Endothelial cell of umbilical vein (primary cell): ENCODE measurements around the gene PDE6C. TPM values are rescaled to one million over a fixed set of nuclear protein-coding genes. Genes with fewer than 3 reads are reported as not detected.

Source experiments
- BruUV-seq: library from RNA; stranded (reverse); fragments of 400-500 nt; replicated peaks from 2 replicates; lab custom pipeline; 2021; lab: Mats Ljungman, UMichigan
- CTCF ChIA-PET: fragments of 300-600, 350-600 bp; sonication (Branson Sonifier 250); formaldehyde crosslinking; loops from one replicate; lab custom pipeline; 2021; ENCODE audit warnings: antibody characterized with exemption, inconsistent platforms; lab: Charles Lee
- POLR2A ChIA-PET: fragments of 300-600, 350-600 bp; sonication (Branson Sonifier 250); formaldehyde crosslinking; loops from one replicate; lab custom pipeline; 2021; ENCODE audit warnings: antibody characterized with exemption, inconsistent platforms; lab: Charles Lee
- DNase-seq: peaks from one replicate; pipeline ENCODE4 v3.0.0-alpha.2; 2011; ENCODE audit warnings: low read depth, low spot score
- FAIRE-seq: peaks from 2 replicates; lab custom pipeline; 2011; peaks lifted over from hg19 to GRCh38; lab: Jason Lieb, UNC
- H2AFZ ChIP-seq: 2 replicates; pipeline ENCODE4 v1.6.0; 2012; ENCODE audit warnings: low read depth, low read length, control low read depth, inconsistent platforms
- H3K27ac ChIP-seq: 2 replicates; pipeline ENCODE4 v1.5.1; 2011; ENCODE audit warnings: low read depth, mild to moderate bottlenecking, control low read depth, low read length, moderate library complexity; ENCODE audit not compliant: insufficient read depth
- H3K27me3 ChIP-seq, 2 experiments: 2 replicates each; pipeline versions ENCODE4 v1.6.0 to v1.6.1; 2011; ENCODE audit warnings: low read length in 2 of 2, mixed read lengths in 1 of 2; ENCODE audit not compliant: control insufficient read depth in 2 of 2, insufficient read depth in 2 of 2
- H3K36me3 ChIP-seq, 2 experiments: 2 replicates in 1 of 2; 3 replicates in 1 of 2; pipeline ENCODE4 v1.5.1; 2011; ENCODE audit warnings: low read length in 2 of 2, mild to moderate bottlenecking in 1 of 2, moderate library complexity in 1 of 2; ENCODE audit not compliant: control insufficient read depth in 2 of 2, insufficient read depth in 2 of 2; ENCODE audit errors: extremely low read depth in 1 of 2
- H3K4me1 ChIP-seq: 3 replicates; pipeline ENCODE4 v1.5.1; 2011; ENCODE audit warnings: mild to moderate bottlenecking, low read length; ENCODE audit not compliant: control insufficient read depth, insufficient read depth; ENCODE audit errors: extremely low read depth
- H3K4me2 ChIP-seq: 2 replicates; pipeline ENCODE4 v1.6.1; 2011; ENCODE audit warnings: low read length, control low read depth, mixed read lengths; ENCODE audit not compliant: insufficient read depth
- H3K4me3 ChIP-seq, 3 experiments: fragments of 200-600 bp in 1 of 3; sonication (generic), shearing (Covaris generic) in 1 of 3; replicated peaks in 1 of 3; 2 replicates each; pipeline ENCODE4 v1.5.1; 2011 to 2016; ENCODE audit warnings: control low read depth in 3 of 3, low read length in 3 of 3, mild to moderate bottlenecking in 2 of 3, inconsistent platforms in 1 of 3, low read depth in 1 of 3, moderate library complexity in 1 of 3; ENCODE audit not compliant: insufficient read depth in 1 of 3
- H3K79me2 ChIP-seq: 2 replicates; pipeline ENCODE4 v1.6.0; 2012; ENCODE audit warnings: low read length, inconsistent platforms; ENCODE audit not compliant: control insufficient read depth, insufficient read depth
- H3K9ac ChIP-seq: replicated peaks from 2 replicates; pipeline ENCODE3; 2011; ENCODE audit warnings: low read length, control low read depth; ENCODE audit not compliant: insufficient read depth; ENCODE audit errors: extremely low read depth
- H3K9me1 ChIP-seq: replicated peaks from 3 replicates; pipeline ENCODE4 v1.6.0; 2011; ENCODE audit warnings: mild to moderate bottlenecking, low read length; ENCODE audit not compliant: control insufficient read depth, insufficient read depth; ENCODE audit errors: extremely low read depth
- H3K9me3 ChIP-seq: replicated peaks from 2 replicates; pipeline ENCODE4 v1.5.1; 2012; ENCODE audit warnings: low read length, inconsistent platforms; ENCODE audit not compliant: control insufficient read depth, insufficient read depth
- H4K20me1 ChIP-seq: replicated peaks from 2 replicates; pipeline ENCODE3; 2011; ENCODE audit warnings: mild to moderate bottlenecking, low read length; ENCODE audit not compliant: control insufficient read depth, insufficient read depth; ENCODE audit errors: extremely low read depth
- EZH2 ChIP-seq: IDR thresholded peaks from 2 replicates; pipeline ENCODE4 v1.6.1; 2012; ENCODE audit warnings: borderline replicate concordance, low read depth, mild to moderate bottlenecking, moderate library complexity, low read length, inconsistent platforms; ENCODE audit not compliant: severe bottlenecking
- FOS ChIP-seq: IDR thresholded peaks from 2 replicates; pipeline ENCODE4 v1.6.1; 2011; ENCODE audit warnings: mild to moderate bottlenecking, low read length, moderate library complexity, borderline replicate concordance; ENCODE audit not compliant: insufficient read depth
- GATA2 ChIP-seq: IDR thresholded peaks from 2 replicates; pipeline ENCODE4 v1.7.0; 2011; ENCODE audit warnings: low read depth, mild to moderate bottlenecking, moderate library complexity, mixed read lengths, low read length; ENCODE audit not compliant: insufficient read length, insufficient read depth
- JUN ChIP-seq: IDR thresholded peaks from 2 replicates; pipeline ENCODE4 v1.6.1; 2011; ENCODE audit warnings: borderline replicate concordance, low read depth; ENCODE audit not compliant: insufficient read length, insufficient read depth
- MYC ChIP-seq: IDR thresholded peaks from one replicate; pipeline ENCODE4 v1.6.1; 2011; ENCODE audit warnings: mild to moderate bottlenecking, low read depth, low read length
- POLR2A ChIP-seq: IDR thresholded peaks from 2 replicates; pipeline ENCODE4 v1.6.1; 2012; ENCODE audit warnings: low read depth, mild to moderate bottlenecking, control low read depth, low read length
- POLR2AphosphoS5 ChIP-seq: IDR thresholded peaks from 2 replicates; pipeline ENCODE4 v1.6.1; 2012; ENCODE audit warnings: low read depth, mild to moderate bottlenecking, control low read depth, low read length, moderate library complexity; ENCODE audit not compliant: insufficient read depth
- dilution Hi-C: fragments of 300-500 bp; cut with MboI; formaldehyde crosslinking; loops from one replicate; pipeline ENCODE4 v1.15.0; 2019; ENCODE audit warnings: low sequenced_read_pairs; ENCODE audit not compliant: extremely low pct_ligation_motif_present
- intact Hi-C: fragments of 100-400 bp; cut with micrococcal nuclease; formaldehyde crosslinking; loops from one replicate; pipeline ENCODE4 v1.10.0; 2022
- polyA plus RNA-seq, 4 experiments: library from polyadenylated mRNA; depleted of rRNA in 3 of 4; stranded (reverse) in 3 of 4; unstranded in 1 of 4; fragments of >200 nt; gene quantifications; 2 replicates each; pipeline versions ENCODE4 v1.2.1 to v1.2.3, GENCODE V29; 2011 to 2012; ENCODE audit warnings: missing spikeins in 1 of 4
- total RNA-seq: library from RNA; stranded (reverse); gene quantifications from 2 replicates; pipeline ENCODE4 v1.2.3, GENCODE V29; 2021
- TF ChIP-seq, protein P1 (sequence below): IDR thresholded peaks from 2 replicates; pipeline ENCODE4 v1.6.1; 2011; ENCODE audit not compliant: insufficient read depth, insufficient read length
- TF ChIP-seq, protein P2 (sequence below), 2 donors: IDR thresholded peaks; 1 replicate in 1 of 2; 2 replicates in 1 of 2; pipeline ENCODE4 v1.5.1; 2011; ENCODE audit warnings: low read length in 2 of 2, mild to moderate bottlenecking in 2 of 2, moderate library complexity in 2 of 2, control low read depth in 1 of 2, inconsistent platforms in 1 of 2, low read depth in 1 of 2; ENCODE audit not compliant: insufficient read depth in 1 of 2; ENCODE audit errors: extremely low read depth in 1 of 2

PDE6C gene
- total and polyA plus RNA-seq, 2 donors (not counting 3 experiments of a cell fraction or from before 2014, with no cell fraction given): not detected

- peaks cover 3% of the 10 kb centered on the region for H3K4me1 ChIP-seq
- DNase-seq: no peak
- H3K27ac ChIP-seq: no peak overlapping the region
- intact Hi-C loops (no loop called here), dilution Hi-C loops (no loop called here)
- no peak overlapping the region for H3K4me3 ChIP-seq
- no peak for FAIRE-seq
- H4K20me1 ChIP-seq: no peaks in the 10 kb centered on the region
- H3K9ac ChIP-seq: no peak overlapping the region
- no peaks in the 10 kb centered on the region for H3K9me3 ChIP-seq
- H3K27me3 ChIP-seq: peaks cover 2% of the 10 kb centered on the region in 2 experiments
- no peak overlapping the region for H3K4me2 ChIP-seq
- H3K9me1 ChIP-seq: no peaks in the 10 kb centered on the region
- ChIA-PET CTCF (no interaction called here), POLR2A (no interaction called here)
- no peaks in the 10 kb centered on the region for H3K79me2 ChIP-seq
- no TSS peak for BruUV-seq
- no peaks in the 10 kb centered on the region for H3K36me3 ChIP-seq
- no peak overlapping the region for H2AFZ ChIP-seq
- TF ChIP-seq EZH2 (no peak), JUN (no peak), FOS (no peak), MYC (no peak), GATA2 (no peak), POLR2A (no peak), POLR2AphosphoS5 (no peak)
- TF ChIP-seq, protein P1, sequence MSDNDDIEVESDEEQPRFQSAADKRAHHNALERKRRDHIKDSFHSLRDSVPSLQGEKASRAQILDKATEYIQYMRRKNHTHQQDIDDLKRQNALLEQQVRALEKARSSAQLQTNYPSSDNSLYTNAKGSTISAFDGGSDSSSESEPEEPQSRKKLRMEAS: no peak
- TF ChIP-seq, protein P2, sequence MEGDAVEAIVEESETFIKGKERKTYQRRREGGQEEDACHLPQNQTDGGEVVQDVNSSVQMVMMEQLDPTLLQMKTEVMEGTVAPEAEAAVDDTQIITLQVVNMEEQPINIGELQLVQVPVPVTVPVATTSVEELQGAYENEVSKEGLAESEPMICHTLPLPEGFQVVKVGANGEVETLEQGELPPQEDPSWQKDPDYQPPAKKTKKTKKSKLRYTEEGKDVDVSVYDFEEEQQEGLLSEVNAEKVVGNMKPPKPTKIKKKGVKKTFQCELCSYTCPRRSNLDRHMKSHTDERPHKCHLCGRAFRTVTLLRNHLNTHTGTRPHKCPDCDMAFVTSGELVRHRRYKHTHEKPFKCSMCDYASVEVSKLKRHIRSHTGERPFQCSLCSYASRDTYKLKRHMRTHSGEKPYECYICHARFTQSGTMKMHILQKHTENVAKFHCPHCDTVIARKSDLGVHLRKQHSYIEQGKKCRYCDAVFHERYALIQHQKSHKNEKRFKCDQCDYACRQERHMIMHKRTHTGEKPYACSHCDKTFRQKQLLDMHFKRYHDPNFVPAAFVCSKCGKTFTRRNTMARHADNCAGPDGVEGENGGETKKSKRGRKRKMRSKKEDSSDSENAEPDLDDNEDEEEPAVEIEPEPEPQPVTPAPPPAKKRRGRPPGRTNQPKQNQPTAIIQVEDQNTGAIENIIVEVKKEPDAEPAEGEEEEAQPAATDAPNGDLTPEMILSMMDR (IDR thresholded peaks at IDR 0.05; ENCODE audit: extremely low read depth in 1 of 2, insufficient read depth in 1 of 2, low read depth in 1 of 2, low read length in 2 of 2): no peak
Observed at GRCh38 chr10:93577565-93577964, 34.8 kb upstream of the PDE6C start.
